Ecto neural progenitor cell (in vitro differentiated cells): Measurements from ENCODE around the gene GPC5.
"Not testable (repeated sequence)": the region's sequence is repeated elsewhere in the genome, so short reads cannot be mapped to it uniquely, and the experiment has no call there.

ENCODE experiments used
- DNase-seq: peaks from one replicate; pipeline ENCODE4 v3.0.0-alpha.2; 2018; ENCODE audit warnings: low spot score

Gene GPC5

GRCh38 chr13:91368676-91369440 is 29.6 kb upstream of the GPC5 start:
- DNase-seq: no peak

DNA sequence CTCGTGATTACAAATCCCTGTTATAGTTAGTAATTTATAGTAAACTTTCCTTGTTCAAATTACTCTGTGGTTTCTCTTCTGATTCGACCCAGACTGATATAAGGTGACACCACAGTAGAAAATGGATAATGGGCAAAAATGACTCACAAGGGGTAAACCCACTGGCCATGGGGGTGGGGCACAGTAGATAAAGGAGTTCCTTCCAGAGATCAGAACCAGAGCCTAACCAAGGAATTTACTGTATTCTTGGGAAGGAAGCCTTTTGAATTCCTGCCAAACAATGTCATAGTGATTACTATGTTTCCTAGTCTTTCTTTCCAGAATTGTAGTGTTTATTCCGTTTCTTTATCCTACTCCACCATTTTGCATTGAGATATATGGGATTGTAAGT is 29.0 kb upstream of the GPC5 start:
- DNase-seq: no peak

GRCh38 chr13:91370501-91370900 is 27.9 kb upstream of the GPC5 start:
- no peak for DNase-seq

DNA sequence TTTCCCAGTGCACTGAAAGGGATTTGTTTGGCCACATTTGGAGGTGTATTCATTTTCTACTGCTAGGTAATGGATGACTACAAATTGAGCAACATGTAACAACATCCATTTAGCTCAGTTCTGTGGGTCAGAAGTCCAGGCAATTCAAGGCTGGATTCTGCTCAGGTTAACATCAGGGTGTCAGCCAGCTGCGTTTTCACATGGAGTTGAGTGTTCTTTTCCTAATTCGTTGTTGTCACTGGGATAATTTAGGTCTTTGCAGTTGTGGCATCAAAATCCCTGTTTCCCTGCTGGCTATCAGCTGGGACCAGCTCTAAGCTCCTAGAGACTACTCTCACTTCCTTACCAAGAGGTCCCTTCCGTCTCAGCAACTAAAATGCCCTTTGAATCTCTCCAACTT is 25.5 kb upstream of the GPC5 start:
- no peak for DNase-seq

DNA sequence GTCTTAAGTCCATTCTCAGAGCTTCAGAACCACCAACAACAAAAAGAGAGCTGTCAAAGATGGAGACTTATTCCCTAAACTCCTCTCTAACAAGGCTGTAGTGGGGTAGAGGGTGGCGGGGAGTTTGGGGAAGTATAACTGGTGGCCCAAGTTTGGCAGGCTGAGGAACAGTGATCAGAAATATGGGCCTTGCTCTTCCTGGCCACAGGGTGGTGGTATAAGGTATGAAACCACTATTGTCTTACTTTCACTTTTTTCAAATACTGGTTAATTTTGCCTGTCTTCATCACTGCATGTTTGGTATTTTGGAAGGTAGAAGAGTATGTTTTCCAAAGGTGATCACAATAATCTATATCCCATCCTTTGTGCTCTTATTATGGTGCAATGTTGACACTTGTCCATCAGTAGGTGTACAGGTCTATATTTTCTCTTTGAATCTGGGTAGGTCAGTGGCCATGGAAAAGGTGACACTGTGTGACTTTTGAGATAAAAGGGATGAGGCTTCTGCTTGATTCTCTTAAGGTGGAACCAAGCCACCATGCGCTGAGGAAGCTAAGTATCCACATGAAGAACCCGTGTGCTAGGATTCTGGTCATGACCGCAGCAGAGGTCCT is 23.2 kb upstream of the GPC5 start:
- no peak for DNase-seq

DNA sequence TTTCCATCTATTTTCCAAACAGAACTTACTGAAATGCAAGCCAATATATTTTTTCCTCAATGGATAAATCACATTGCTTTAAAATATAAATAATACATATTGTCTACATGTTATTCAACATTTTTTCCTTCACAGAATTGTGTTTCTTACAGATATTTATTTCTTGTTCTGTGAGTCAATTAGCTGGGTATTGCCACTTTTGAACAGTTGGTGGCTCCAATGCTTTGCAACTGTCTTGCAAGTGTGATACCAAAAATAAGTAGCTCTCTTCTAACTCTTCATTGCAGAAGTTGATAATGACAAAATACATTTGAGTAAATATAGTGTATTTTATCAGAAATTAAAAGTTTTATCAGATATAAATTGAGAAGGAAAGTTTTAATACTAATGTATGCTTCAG is 17.1 kb upstream of the GPC5 start:
- no peak for DNase-seq

DNA sequence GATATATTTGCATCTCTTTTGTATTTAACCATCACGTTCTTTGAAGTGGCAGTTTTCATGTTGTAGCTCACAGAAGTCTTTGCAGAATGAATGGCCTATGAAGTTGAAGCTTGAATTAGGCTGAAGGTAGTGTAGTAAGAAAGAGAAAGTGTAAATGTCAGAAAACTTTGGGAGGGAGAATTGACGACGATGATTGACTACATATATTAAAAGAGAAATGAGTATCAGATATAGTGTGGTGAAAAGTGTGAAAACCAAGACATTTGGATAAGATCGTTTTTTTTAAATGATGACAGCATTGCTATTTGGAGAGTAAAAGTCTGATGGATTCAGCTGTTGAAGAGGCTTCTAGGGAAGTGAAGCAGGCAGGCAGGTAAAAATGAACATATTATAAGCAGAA is 14.6 kb upstream of the GPC5 start:
- no peak for DNase-seq

GRCh38 chr13:91384896-91385295 is 13.5 kb upstream of the GPC5 start:
- no peak for DNase-seq

GRCh38 chr13:91389186-91389585 is 9.2 kb upstream of the GPC5 start:
- DNase-seq: no peak

DNA sequence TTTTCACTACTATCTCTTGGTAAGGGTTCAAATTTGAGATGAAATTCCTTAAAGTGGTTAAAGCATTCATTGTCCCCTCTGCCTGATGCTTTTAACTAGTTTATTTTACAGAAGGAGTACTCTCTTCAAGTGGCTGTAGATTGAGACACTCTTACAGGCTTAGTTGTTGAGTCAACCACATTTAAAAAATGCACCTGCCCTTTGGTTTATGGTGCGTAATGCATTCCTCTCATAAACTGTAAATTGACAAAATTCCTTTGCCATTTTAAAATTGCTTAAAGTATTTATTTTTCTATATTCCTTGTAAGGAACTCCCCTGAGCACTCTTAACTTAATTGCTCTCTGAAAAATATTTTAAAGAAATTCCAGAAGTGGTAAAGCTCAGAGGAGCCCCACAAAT is 826 bp upstream of the GPC5 start:
- DNase-seq: no peak

GRCh38 chr13:91399189-91400062 is 1.0 kb downstream of the GPC5 start:
- no peak for DNase-seq

DNA sequence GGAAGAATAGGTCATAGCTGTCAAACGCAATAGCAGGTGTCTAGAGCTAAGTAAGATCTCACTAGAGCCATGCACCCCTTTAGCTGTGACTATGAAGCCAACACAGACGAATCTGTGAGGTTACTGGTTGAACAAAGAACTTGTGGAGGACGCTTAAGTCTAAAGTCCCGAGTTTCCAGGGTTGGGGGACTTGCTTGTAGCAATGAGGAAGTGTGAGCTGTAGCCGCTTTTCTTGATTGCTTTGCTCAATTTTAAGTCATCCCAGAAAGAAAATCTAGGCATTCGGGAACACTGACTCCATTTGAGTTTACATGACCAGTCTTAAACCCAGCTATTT is 1.6 kb downstream of the GPC5 start:
- DNase-seq: no peak

DNA sequence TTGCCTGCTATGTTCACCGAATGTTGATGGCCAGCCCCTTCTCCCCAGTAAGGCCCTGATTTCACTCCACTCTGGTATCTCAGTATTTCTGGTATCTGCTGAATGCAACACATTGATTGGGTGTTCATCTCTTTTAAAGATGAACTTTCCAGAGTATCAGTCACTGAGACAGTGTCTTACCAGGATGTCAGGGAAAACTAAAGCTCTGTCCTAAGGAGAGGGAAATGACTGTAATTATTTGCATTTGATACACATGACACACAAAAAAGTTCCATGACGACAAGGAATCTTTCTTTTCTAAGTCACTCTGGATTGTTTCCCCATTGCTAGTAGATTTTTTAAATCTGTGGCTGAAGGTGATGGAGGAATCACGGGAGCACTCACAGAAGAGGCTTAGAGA is 2.2 kb downstream of the GPC5 start:
- DNase-seq: no peak

DNA sequence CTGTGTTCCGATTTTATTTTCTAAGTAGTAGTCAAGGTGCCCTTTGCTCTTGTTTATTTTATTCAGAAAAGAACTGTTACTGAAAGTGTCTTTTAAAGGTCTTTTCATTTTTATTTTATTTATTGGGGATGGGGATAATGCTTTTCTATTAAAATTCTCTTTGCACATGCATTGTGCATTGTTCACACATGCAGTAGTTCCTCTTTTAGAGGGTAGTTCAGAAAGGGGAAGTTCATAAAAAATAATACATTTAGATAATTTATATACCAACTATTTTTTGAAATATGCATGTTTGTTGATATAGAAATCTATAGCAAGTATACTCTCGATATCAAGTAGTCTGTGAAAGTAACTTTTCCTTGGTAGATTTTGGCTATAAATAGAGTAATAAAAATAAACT is 3.5 kb downstream of the GPC5 start:
- DNase-seq: no peak

- DNase-seq: no peak
These were observed 6.8 kb downstream of the GPC5 start for GRCh38 chr13:91405240-91405639.

DNA sequence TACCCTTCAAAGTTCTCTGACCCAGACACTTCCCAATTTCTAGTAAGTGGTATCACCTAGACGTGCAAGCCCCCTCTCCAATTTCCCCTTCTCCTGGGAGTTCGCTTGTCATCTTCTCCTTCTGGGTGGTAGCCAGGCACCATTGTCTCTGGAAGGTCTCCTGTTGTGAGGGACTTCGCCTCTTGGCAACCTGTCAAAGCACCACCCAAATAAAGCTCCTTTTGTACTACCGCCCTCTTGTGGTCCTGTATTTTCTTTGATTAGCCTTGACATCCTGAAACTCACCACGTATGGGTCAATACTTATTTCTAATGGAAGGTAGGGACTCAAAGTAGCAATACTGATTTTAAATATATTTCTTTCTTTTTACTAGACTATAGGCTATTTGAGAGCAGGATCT is 8.2 kb downstream of the GPC5 start:
- peak; percentile 55 for DNase-seq

GRCh38 chr13:91408971-91409370 is 10.6 kb downstream of the GPC5 start:
- DNase-seq: no peak

- DNase-seq: not testable (repeated sequence)
These were observed 18.2 kb downstream of the GPC5 start for GRCh38 chr13:91416579-91416978.

DNA sequence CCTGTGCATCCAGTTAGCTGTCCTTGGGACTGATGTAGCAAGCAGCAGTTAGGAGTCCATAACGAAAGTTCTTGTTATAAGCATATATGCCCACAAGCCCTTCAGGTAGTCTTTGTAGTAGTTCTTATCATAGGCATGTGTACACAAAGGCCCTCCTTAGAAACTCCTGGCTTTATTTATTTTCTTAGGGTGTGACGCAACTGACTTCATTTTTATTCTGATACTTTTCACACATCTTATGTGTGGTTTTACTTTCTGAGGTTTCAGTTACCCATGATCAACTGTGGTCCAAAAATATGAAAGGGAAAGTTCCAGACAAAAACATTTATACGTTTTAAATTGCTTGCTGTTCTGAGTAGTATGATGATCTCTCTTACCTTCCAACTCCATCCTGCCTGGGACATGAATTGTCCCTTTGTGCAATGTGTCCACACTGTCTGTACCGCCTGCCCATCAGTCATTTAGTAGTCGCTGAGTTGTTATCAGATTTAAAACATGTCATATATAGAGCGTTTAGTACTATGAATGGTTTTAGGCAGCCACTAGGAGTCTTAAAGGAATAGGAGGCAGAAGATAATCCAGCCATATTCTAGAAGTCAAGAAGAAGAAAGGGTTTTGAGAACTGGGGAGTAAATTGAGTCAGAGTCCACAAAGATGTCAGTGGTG is 19.4 kb downstream of the GPC5 start:
- no peak for DNase-seq

GRCh38 chr13:91426913-91427312 is 28.5 kb downstream of the GPC5 start:
- no peak for DNase-seq

DNA sequence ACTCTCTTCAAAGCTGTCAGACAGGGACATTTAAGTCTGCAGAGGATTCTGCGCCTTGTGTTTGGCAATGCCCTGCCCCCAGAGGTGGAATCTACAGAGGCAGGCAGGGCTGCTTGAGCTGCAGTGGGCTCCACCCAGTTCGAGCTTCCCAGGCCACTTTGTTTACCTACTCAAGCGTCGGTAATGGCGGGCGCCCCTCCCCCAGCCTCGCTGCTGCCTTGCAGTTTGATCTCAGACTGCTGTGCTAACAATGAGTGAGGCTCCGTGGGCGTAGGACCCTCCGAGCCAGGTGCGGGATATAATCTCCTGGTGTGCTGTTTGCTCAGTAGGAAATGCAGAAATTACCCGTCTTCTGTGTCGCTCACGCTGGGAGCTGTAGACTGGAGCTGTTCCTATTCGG is 40.3 kb downstream of the GPC5 start:
- DNase-seq: not testable (repeated sequence)

DNA sequence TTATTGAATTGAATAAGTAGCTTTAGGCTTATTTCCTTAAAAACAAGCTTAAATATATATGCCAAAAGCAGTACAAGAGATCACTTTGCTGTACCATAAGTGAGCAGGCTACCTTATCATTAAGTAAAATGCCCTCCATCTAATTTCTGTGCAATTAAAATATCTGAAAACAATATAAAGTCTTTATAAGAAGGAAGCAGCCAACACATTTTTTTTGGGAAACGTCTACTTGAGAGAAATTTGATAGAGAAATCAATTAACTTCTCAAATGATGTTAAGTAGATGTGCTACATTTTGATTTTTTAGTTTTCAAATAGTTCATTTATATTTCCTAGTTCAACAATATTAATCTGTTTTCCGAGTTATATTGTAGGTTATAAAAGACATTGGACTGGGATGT is 52.5 kb downstream of the GPC5 start:
- DNase-seq: no peak

GRCh38 chr13:91454666-91455065 is 56.2 kb downstream of the GPC5 start:
- no peak for DNase-seq
